OCI-LY3 (cell line): Measurements from ENCODE around the gene MAMLD1.

Experiments
- CTCF ChIP-seq: fragments of 200-600, 300-600 bp; sonication (generic); IDR thresholded peaks from 2 replicates; pipeline ENCODE4 v1.5.1; 2014; ENCODE audit warnings: antibody characterized with exemption, low read length, low read depth
- EZH2phosphoT487 ChIP-seq: fragments of 200-600 bp; shearing (Covaris generic); IDR thresholded peaks from 2 replicates; pipeline ENCODE4 v1.6.1; 2018; ENCODE audit warnings: antibody characterized with exemption, mixed run types, low read depth

DNA sequence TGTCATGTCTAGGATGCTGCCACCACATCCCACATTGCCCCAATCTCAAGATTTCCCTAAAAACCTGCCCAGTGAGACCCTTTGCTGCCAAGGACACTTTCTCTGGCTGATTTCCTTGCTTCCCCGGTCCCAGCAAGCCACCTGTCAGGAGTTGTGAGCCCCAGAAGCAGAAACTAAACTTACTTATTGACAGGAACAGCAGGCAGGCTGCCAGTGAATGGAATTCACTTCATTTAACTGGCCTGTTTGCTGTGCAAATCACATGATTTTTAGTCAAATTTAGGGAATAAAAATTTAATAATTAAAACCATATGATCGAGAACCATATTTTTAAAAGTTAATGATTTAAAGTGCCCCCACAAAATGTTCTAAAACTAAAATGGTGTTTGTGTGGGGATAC lies 48.5 kb downstream of the MAMLD1 start:
- TF ChIP-seq CTCF (no peak), EZH2phosphoT487 (no peak)
